ENCODE results near the gene ZSCAN23.

GRCh38 chr6:28433119-28433518, 10.2 kb downstream of the ZSCAN23 start:
- no peak for TF ChIP-seq POLR2A (IDR thresholded peaks at IDR 0.05; ENCODE audit: extremely low read depth, insufficient read length)
- TF ChIP-seq, protein P1, sequence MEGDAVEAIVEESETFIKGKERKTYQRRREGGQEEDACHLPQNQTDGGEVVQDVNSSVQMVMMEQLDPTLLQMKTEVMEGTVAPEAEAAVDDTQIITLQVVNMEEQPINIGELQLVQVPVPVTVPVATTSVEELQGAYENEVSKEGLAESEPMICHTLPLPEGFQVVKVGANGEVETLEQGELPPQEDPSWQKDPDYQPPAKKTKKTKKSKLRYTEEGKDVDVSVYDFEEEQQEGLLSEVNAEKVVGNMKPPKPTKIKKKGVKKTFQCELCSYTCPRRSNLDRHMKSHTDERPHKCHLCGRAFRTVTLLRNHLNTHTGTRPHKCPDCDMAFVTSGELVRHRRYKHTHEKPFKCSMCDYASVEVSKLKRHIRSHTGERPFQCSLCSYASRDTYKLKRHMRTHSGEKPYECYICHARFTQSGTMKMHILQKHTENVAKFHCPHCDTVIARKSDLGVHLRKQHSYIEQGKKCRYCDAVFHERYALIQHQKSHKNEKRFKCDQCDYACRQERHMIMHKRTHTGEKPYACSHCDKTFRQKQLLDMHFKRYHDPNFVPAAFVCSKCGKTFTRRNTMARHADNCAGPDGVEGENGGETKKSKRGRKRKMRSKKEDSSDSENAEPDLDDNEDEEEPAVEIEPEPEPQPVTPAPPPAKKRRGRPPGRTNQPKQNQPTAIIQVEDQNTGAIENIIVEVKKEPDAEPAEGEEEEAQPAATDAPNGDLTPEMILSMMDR (IDR thresholded peaks at IDR 0.05; ENCODE audit: low read depth, low read length), result peak; percentile 14
- TF ChIP-seq, protein P2, sequence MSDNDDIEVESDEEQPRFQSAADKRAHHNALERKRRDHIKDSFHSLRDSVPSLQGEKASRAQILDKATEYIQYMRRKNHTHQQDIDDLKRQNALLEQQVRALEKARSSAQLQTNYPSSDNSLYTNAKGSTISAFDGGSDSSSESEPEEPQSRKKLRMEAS (IDR thresholded peaks at IDR 0.05; ENCODE audit: low read depth, low read length), result no peak
- no peak for TF ChIP-seq MYC (IDR thresholded peaks at IDR 0.05; ENCODE audit: low read depth, low read length)

All from NB4 (cell line).